Type B pancreatic cell (in vitro differentiated cells): ENCODE results near the gene GPX3. TPM values are rescaled to one million over a fixed set of nuclear protein-coding genes. Genes with fewer than 3 reads are reported as not detected.

ENCODE experiments used
- DNase-seq: peaks from one replicate; pipeline ENCODE4 v3.0.0; 2021; ENCODE audit warnings: mixed read lengths; ENCODE audit not compliant: unreplicated experiment; ENCODE audit errors: extremely low spot score
- H3K27ac Mint-ChIP-seq: 2 replicates; pipeline ENCODE4 v1.8.0; 2021; ENCODE audit warnings: mild to moderate bottlenecking, mixed read lengths
- H3K27me3 Mint-ChIP-seq: 2 replicates; pipeline ENCODE4 v1.8.0; 2021; ENCODE audit warnings: mixed read lengths
- H3K36me3 Mint-ChIP-seq: 2 replicates; pipeline ENCODE4 v1.8.0; 2021; ENCODE audit warnings: mixed read lengths
- H3K4me1 Mint-ChIP-seq: one replicate; pipeline ENCODE4 v1.8.0; 2021; ENCODE audit warnings: mixed read lengths; ENCODE audit not compliant: unreplicated experiment
- H3K4me3 Mint-ChIP-seq: 2 replicates; pipeline ENCODE4 v1.8.0; 2021; ENCODE audit warnings: mild to moderate bottlenecking, mixed read lengths
- H3K9me3 Mint-ChIP-seq: 2 replicates; pipeline ENCODE4 v1.8.0; 2021; ENCODE audit warnings: mixed read lengths
- total RNA-seq: library from RNA; stranded (reverse); gene quantifications from 2 replicates; pipeline ENCODE4 v1.2.1, GENCODE V29; 2021; ENCODE audit warnings: low replicate concordance
- TF ChIP-seq, protein P1 (sequence below): fragments of 200-600 bp; sonication (generic); conservative IDR thresholded peaks from 2 replicates; pipeline ENCODE4 v1.5.0; 2021; ENCODE audit warnings: antibody characterized with exemption, mild to moderate bottlenecking

GPX3 gene
- total RNA-seq, 1 donor from 2014 or later: 18.4 TPM

DNA sequence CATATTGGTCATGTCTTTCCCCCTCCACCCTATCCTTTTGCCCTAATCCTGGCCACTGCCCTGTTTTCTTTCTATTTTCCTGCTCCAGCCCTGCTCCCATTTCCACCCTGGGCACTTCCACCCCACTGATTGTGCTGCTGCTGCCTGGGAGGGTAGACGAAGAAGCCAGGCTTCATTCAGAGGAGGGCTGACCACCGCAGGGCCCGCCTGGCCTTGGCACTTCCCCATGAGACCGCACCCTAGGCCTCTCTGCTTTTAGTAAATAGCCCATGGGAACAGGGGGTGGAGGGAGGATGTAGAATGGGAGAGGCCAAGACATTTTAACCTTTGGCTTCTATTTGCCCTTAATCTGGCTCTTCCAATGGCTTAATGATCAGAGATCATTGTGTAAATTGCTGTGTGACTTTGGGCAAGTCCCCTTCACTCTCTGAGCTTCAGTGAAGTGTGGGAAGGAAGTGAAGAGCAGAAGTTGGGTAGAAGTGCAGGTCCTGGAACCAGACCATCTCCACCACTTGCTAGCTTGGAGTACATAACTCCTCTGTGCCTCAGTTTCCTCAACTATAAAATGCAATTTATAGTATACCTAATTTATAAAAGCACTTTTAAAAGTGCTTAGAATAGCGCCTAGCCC is 13.6 kb upstream of the GPX3 start:
- Mint-ChIP-seq H3K27ac (no peak overlapping the region), H3K4me1 (peaks cover 12% of the 10 kb centered on the region), H3K9me3 (no peaks in the 10 kb centered on the region), H3K36me3 (no peaks in the 10 kb centered on the region), H3K4me3 (no peak overlapping the region), H3K27me3 (peaks cover 4% of the 10 kb centered on the region)
- TF ChIP-seq, protein P1, sequence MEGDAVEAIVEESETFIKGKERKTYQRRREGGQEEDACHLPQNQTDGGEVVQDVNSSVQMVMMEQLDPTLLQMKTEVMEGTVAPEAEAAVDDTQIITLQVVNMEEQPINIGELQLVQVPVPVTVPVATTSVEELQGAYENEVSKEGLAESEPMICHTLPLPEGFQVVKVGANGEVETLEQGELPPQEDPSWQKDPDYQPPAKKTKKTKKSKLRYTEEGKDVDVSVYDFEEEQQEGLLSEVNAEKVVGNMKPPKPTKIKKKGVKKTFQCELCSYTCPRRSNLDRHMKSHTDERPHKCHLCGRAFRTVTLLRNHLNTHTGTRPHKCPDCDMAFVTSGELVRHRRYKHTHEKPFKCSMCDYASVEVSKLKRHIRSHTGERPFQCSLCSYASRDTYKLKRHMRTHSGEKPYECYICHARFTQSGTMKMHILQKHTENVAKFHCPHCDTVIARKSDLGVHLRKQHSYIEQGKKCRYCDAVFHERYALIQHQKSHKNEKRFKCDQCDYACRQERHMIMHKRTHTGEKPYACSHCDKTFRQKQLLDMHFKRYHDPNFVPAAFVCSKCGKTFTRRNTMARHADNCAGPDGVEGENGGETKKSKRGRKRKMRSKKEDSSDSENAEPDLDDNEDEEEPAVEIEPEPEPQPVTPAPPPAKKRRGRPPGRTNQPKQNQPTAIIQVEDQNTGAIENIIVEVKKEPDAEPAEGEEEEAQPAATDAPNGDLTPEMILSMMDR: no peak
- DNase-seq: no peak

DNA sequence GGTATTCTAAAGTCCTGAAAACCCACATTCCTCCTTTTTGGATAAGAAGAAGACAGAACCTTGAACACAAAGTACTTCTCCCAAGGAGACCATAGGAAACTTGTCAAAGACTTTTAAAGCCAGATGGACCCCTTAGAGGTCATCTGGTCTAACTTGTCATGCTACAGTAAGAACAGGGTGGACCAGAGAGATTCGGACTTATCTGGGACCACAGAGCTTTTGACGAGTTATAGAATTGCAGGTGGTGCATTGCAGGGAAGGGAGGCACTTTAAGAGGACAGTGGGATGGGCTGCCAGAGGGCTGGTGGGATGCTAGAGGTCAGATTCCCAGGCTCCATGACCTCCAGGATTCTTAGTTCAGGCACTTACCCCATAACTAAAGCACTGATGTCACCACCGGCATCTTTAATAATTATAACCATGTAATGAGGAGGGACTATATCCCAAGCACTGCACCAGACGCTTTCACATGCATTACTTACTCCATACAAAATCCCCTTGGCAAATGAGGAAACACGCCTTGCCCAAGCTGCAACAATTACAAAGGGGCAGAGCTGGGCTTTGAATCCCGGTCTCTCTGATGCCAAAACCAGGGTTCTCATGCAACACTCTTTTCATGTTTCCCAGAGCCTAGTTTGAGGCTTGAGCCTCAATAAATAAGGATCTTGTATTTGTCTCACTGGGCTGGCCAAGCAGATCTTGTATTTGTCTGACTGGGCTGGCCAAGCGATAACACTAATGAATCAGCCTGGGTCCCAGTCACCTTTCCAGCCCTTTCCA is 12.8 kb upstream of the GPX3 start:
- DNase-seq: no peak
- Mint-ChIP-seq H3K9me3 (no peaks in the 10 kb centered on the region), H3K27me3 (peaks cover 5% of the 10 kb centered on the region), H3K4me1 (peaks cover 12% of the 10 kb centered on the region), H3K4me3 (no peak overlapping the region), H3K27ac (no peak overlapping the region), H3K36me3 (no peaks in the 10 kb centered on the region)
- TF ChIP-seq, protein P1: no peak

DNA sequence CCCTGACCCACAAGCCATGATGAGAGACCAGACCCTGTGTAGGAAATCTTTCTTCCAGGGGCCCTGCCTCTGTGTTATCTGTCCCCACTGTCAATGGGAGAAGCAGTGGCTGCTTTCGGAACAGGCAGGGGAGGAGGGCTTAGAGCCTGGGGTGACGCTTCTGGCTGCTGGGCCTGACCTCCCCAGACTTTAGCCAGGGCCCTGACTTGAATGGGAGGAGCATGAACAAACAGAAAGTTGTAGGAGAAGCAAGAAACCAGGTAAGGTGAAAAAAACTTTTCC is 12.2 kb upstream of the GPX3 start:
- Mint-ChIP-seq H3K27ac (no peak overlapping the region), H3K9me3 (no peaks in the 10 kb centered on the region), H3K4me3 (no peak overlapping the region), H3K4me1 (peaks cover 11% of the 10 kb centered on the region), H3K27me3 (peaks cover 5% of the 10 kb centered on the region), H3K36me3 (no peaks in the 10 kb centered on the region)
- TF ChIP-seq, protein P1: no peak
- no peak for DNase-seq

DNA sequence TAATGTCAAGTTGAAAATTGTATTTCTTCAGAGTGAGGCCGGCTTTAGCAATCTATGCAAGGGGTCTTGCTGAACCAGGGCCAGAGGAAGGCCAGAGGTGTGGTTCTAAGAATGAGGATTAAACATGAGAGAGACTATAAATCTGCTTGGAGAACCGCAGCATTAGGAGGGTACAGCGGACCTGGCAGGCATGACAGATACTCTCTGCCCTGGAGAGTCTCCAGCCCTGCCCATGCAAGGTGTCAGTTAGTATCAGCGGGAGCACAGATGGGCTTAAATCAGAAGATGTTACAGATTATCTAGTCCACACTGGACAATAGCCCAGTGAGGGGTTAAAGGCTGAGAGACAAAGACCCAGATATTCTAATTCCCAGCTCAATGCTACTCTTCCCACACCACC is 11.5 kb upstream of the GPX3 start:
- TF ChIP-seq, protein P1: no peak
- Mint-ChIP-seq H3K4me1 (peaks cover 4% of the 10 kb centered on the region), H3K9me3 (no peaks in the 10 kb centered on the region), H3K27ac (no peak overlapping the region), H3K27me3 (peaks cover 5% of the 10 kb centered on the region), H3K36me3 (no peaks in the 10 kb centered on the region), H3K4me3 (no peak overlapping the region)
- no peak for DNase-seq

DNA sequence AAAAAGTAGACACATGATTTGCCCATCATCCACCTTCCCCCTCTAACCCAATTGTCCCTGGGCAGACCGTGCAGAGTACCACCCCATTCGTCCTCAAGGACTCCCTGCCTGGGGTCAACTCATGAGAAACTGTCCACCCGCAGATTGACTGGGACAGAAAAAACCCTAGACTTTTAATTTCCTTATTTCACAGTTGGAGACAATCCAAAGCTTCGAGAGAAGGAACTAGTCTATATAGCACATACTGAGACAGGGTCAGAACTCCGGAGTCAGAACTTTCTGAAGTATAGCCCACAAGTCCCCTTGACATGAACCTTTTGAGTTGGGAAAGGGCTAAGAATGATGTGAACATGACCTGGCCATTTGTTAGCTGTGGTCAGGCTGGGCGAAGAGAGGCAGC is 7.5 kb upstream of the GPX3 start:
- Mint-ChIP-seq H3K4me1 (no peaks in the 10 kb centered on the region), H3K27me3 (peaks cover 9% of the 10 kb centered on the region), H3K9me3 (no peaks in the 10 kb centered on the region), H3K27ac (no peak overlapping the region), H3K36me3 (no peaks in the 10 kb centered on the region), H3K4me3 (no peak overlapping the region)
- TF ChIP-seq, protein P1: no peak
- no peak for DNase-seq
